Measurements from ENCODE around the gene UAP1L1. TPM values are rescaled to one million over a fixed set of nuclear protein-coding genes. Genes with fewer than 3 reads are reported as not detected.

The UAP1L1 gene
- total and polyA plus RNA-seq, 8 donors = 5.2 to 14.4 (median 6.2) TPM

DNA sequence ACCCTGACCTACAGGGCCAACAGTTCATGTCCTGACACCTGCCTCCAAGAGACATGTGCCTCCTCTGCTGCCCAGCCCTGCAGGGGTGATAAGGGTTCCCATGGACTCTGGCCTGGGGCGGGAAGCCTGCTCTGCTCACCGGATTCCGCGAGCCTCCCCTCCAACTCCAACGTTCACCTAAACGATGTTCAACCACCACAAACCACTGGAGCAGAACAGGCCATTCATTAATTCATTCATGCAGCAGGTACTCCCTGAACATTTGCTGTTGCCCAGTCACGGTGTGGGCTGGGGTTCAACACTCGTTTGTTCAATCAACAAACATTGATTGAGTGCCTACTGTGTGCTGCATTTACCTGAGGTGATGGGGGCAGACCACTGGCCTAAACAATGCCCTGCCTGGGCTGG, 3.3 kb upstream of the UAP1L1 start:
- DNase-seq (peak in 1 of 6 donors; percentile 15), FAIRE-seq (no peak), ATAC-seq (no peak)
- H3K9me3 ChIP-seq = no peaks in the 10 kb centered on the region
- intact Hi-C loops (cut with DNase I) = no loop called here
- no peak for TF ChIP-seq CTCF (IDR thresholded peaks at IDR 0.05)
- H3K4me3 ChIP-seq = no peak overlapping the region
- WGBS, 2 donors = 70 to 72% methylated on average over 8 of the region's 8 CpGs
- no peak overlapping the region for H3K27ac ChIP-seq
- no peaks in the 10 kb centered on the region for H3K36me3 ChIP-seq
- H3K27me3 ChIP-seq = no peaks in the 10 kb centered on the region
- peaks cover 0 to 21% (median 13%) of the 10 kb centered on the region in 3 donors for H3K4me1 ChIP-seq

GRCh38 chr9:137074657-137075274, 2.6 kb upstream of the UAP1L1 start:
- Histone ChIP-seq H3K36me3 (no peaks in the 10 kb centered on the region), H3K4me3 (no peak overlapping the region), H3K4me1 (peaks cover 0 to 16% (median 9%) of the 10 kb centered on the region in 3 donors), H3K27ac (no peak overlapping the region), H3K9me3 (no peaks in the 10 kb centered on the region), H3K27me3 (no peaks in the 10 kb centered on the region)
- WGBS, 2 donors = 83 to 89% methylated on average over 12 of the region's 12 CpGs
- no peak for FAIRE-seq
- intact Hi-C loops (cut with DNase I) = no loop called here
- DNase-seq = no peak
- no peak for ATAC-seq
- no peak for TF ChIP-seq CTCF (IDR thresholded peaks at IDR 0.05)

GRCh38 chr9:137075275-137075775, 2.0 kb upstream of the UAP1L1 start:
- peaks cover 0 to 16% (median 8%) of the 10 kb centered on the region in 3 donors for H3K4me1 ChIP-seq
- intact Hi-C loops (cut with DNase I) = no loop called here
- FAIRE-seq = no peak

DNA sequence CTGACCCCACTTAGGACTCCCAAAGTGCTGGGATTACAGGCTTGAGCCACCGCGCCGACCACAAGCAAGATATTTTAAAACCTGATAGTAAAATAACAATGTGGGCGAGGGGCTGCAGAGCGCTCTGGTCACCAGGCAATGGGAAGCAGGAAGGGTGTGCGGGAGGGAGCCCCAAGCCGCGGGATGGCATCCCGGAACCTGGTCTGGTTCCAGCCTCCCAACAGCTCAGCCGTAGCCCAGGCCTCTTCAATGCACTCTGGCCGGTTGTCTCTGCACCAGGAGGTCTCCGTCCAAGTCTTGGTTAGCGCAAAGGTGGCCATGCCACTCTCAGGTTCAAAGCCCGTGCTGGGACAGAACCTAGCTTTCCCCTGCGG, 694 bp upstream of the UAP1L1 start:
- no peaks in the 10 kb centered on the region for H3K36me3 ChIP-seq
- intact Hi-C loops (cut with DNase I) = no loop called here
- H3K4me1 ChIP-seq = peaks cover 0 to 8% (median under 1%) of the 10 kb centered on the region in 3 donors
- H3K4me3 ChIP-seq = peak overlapping the region in 2 of 4 donors; percentile 47 to 67
- WGBS, 2 donors = 73% methylated on average over 15 of the region's 15 CpGs
- no peaks in the 10 kb centered on the region for H3K9me3 ChIP-seq
- no peak for TF ChIP-seq CTCF (IDR thresholded peaks at IDR 0.05)
- ATAC-seq = no peak
- DNase-seq = no peak
- FAIRE-seq = no peak
- H3K27me3 ChIP-seq = no peaks in the 10 kb centered on the region
- H3K27ac ChIP-seq = peak overlapping the region in 1 of 4 donors; percentile 38

More at GRCh38 chr9:137075275-137075775, 2.0 kb upstream of the UAP1L1 start:
- Histone ChIP-seq H3K36me3 (no peaks in the 10 kb centered on the region), H3K27ac (no peak overlapping the region), H3K9me3 (no peaks in the 10 kb centered on the region), H3K4me3 (no peak overlapping the region), H3K27me3 (no peaks in the 10 kb centered on the region)
- WGBS, 2 donors = 79 to 85% methylated on average over 12 of the region's 12 CpGs
- TF ChIP-seq CTCF (IDR thresholded peaks at IDR 0.05) = no peak
- ATAC-seq (no peak), DNase-seq (no peak)

All from pancreas (tissue), 10 donors.